ENCODE results near the gene DGLUCY. TPM values are rescaled to one million over a fixed set of nuclear protein-coding genes. Genes with fewer than 3 reads are reported as not detected.

DGLUCY gene
- total and polyA plus RNA-seq, 2 of the 8 experiments (the other 6 are each of a cell fraction or from before 2014, with no cell fraction given): 24.9 to 31.8 TPM

DNA sequence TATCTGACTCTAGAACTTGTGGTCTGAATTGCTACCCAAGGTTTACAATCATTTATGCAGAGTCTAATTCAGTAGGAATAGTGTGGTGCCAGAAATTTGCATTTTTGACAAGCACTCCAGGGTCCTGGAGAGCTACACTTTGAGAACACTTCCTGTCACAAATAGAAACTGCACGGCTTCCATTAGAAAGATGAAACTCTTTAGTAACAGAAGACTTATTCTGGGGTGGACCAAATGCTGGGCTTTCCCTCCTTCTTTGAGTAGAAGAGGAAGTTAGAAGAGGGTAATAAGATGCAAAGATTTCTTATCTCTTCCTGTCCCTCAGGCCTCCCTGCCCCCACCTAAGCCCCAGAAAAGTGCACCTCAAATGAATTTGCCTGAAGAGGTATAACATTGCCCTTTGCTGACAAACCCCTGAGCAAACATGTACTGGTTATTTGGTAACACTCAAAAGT, 28.4 kb downstream of the DGLUCY start:
- Histone ChIP-seq H3K27ac (ENCODE audit: low read depth, low read length) (no peak overlapping the region), H2BK15ac (ENCODE audit: low read length) (no peak overlapping the region), H3K27me3 (replicated peaks in 1 of 4; ENCODE audit: control insufficient read depth in 3 of 4, extremely low read depth in 1 of 4, insufficient read depth in 3 of 4, low read length in 3 of 4) (no peaks in the 10 kb centered on the region), H2AK5ac (ENCODE audit: low read depth, low read length) (no peak overlapping the region), H3K36me3 (ENCODE audit: control insufficient read depth in 2 of 4, insufficient read depth in 4 of 4, low read length in 3 of 4) (peaks cover 0 to 10% (median 1%) of the 10 kb centered on the region in 4 experiments; a peak in 3 of 8 replicates), H2AFZ (ENCODE audit: low read length) (no peak overlapping the region), H3K9ac (replicated peaks in 1 of 4; ENCODE audit: extremely low read depth in 1 of 4, low read depth in 3 of 4, low read length in 3 of 4) (no peak overlapping the region), H3K4me3 (ENCODE audit: extremely low read depth in 1 of 4, insufficient read depth in 2 of 4, low read depth in 3 of 4, low read length in 4 of 4) (no peak overlapping the region), H2BK120ac (replicated peaks; ENCODE audit: low read depth, low read length) (no peak overlapping the region), H4K5ac (ENCODE audit: insufficient read length, low read depth, low read length) (no peak overlapping the region), H4K8ac (ENCODE audit: extremely low read depth, insufficient read depth, low read length) (no peak overlapping the region), H4K91ac (replicated peaks; ENCODE audit: insufficient read length, low read length) (no peak overlapping the region), H3K56ac (replicated peaks; ENCODE audit: insufficient read length, low read depth, low read length) (no peak overlapping the region), H3K4me2 (ENCODE audit: insufficient read depth in 1 of 2, low read depth in 2 of 2, low read length in 2 of 2) (no peak overlapping the region), H3K4ac (replicated peaks; ENCODE audit: insufficient read length, low read depth, low read length) (no peak overlapping the region), H3K4me1 (replicated peaks in 1 of 4; ENCODE audit: control insufficient read depth in 3 of 4, insufficient read depth in 4 of 4, low read length in 3 of 4) (peaks cover 0 to 5% (median 3%) of the 10 kb centered on the region in 4 experiments; a peak in 4 of 7 replicates), H2BK20ac (ENCODE audit: low read length) (no peak overlapping the region), H3K9me3 (ENCODE audit: insufficient read depth in 2 of 2, low read depth in 1 of 2, low read length in 1 of 2) (no peaks in the 10 kb centered on the region), H2BK5ac (ENCODE audit: low read depth, low read length) (no peak overlapping the region), H3K14ac (ENCODE audit: insufficient read length) (no peak overlapping the region), H3K23ac (ENCODE audit: insufficient read length) (no peak overlapping the region), H3K18ac (ENCODE audit: extremely low read depth, low read length) (no peak overlapping the region), H3K23me2 (ENCODE audit: low read depth, low read length) (0 out of 2 replicates have a peak, but pooled peaks cover 2% of the 10 kb centered on the region), H4K20me1 (replicated peaks in 1 of 2; ENCODE audit: control insufficient read depth in 1 of 2, insufficient read depth in 2 of 2, low read length in 2 of 2) (peaks cover 1 to 2% of the 10 kb centered on the region in 2 experiments), H2BK12ac (ENCODE audit: low read depth, low read length) (no peak overlapping the region), H3K79me2 (ENCODE audit: control insufficient read depth in 1 of 2, insufficient read depth in 2 of 2, low read length in 2 of 2) (no peaks in the 10 kb centered on the region), H3K79me1 (ENCODE audit: low read depth, low read length) (no peaks in the 10 kb centered on the region)
- no peak for TF ChIP-seq POLR2A (IDR thresholded peaks at IDR 0.05; ENCODE audit: control extremely low read depth in 1 of 2, low read depth in 2 of 2, low read length in 2 of 2)
- TF ChIP-seq CBX5 (IDR thresholded peaks at IDR 0.05; ENCODE audit: low read depth, low read length): no peak
- no peak for TF ChIP-seq RAD21 (IDR thresholded peaks at IDR 0.05 in 1 of 2, conservative IDR thresholded peaks at IDR 0.05 in 1 of 2; ENCODE audit: low read depth in 2 of 2, low read length in 2 of 2)
- TF ChIP-seq FOSL1 (IDR thresholded peaks at IDR 0.05; ENCODE audit: insufficient read depth, low read depth, low read length): no peak
- no peak for TF ChIP-seq MAX (IDR thresholded peaks at IDR 0.05)
- TF ChIP-seq, protein P1, sequence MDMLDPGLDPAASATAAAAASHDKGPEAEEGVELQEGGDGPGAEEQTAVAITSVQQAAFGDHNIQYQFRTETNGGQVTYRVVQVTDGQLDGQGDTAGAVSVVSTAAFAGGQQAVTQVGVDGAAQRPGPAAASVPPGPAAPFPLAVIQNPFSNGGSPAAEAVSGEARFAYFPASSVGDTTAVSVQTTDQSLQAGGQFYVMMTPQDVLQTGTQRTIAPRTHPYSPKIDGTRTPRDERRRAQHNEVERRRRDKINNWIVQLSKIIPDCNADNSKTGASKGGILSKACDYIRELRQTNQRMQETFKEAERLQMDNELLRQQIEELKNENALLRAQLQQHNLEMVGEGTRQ (IDR thresholded peaks at IDR 0.05; ENCODE audit: low read length): no peak
- TF ChIP-seq CREB1 (IDR thresholded peaks at IDR 0.05): no peak
- TF ChIP-seq HDAC2 (IDR thresholded peaks at IDR 0.05; ENCODE audit: borderline replicate concordance in 1 of 2, low read depth in 2 of 2, low read length in 2 of 2): no peak
- TF ChIP-seq SP2 (IDR thresholded peaks at IDR 0.05; ENCODE audit: low read length): no peak
- no peak for TF ChIP-seq TCF12 (IDR thresholded peaks at IDR 0.05; ENCODE audit: low read depth, low read length)
- no peak for TF ChIP-seq CEBPB (IDR thresholded peaks at IDR 0.05; ENCODE audit: low read depth, low read length)
- TF ChIP-seq RXRA (IDR thresholded peaks at IDR 0.05; ENCODE audit: insufficient read depth, low read depth, low read length): no peak
- ChIA-PET CTCF (ENCODE audit: partially characterized antibody) (interaction anchor here (0.9 to 1.6 kb wide), 6 partner anchors 18 to 86 kb away, joined by 3 to 6 read pairs (median 4); no protein-coding TSS in a partner anchor), POLR2A (ENCODE audit: partially characterized antibody) (no interaction called here)
- FAIRE-seq (no peak), DNase-seq (ENCODE audit: low read depth in 1 of 2, low spot score in 2 of 2) (no peak)
- 91% methylated on average over 1 of the region's 1 CpG; no CpG with 5 or more reads in 1 of the 2 experiments for WGBS, 2 experiments (ENCODE audit: extremely low coverage in 1 of 2, insufficient coverage in 1 of 2, insufficient read length in 1 of 2, insufficient replicate concordance in 2 of 2, low coverage in 1 of 2, low lambda C conversion rate in 2 of 2, missing lambda C conversion rate in 1 of 2)
